IMR-90 (cell line): Measurements from ENCODE around the gene C21orf91. TPM values are rescaled to one million over a fixed set of nuclear protein-coding genes. Genes with fewer than 3 reads are reported as not detected.

Source experiments
- ATAC-seq: fragments of 200-7000 bp; cut with Tn5 transposase; 2 replicates; pipeline ENCODE4 v1.9.1; 2020; ENCODE audit warnings: low read depth, mild to moderate bottlenecking, moderate library complexity
- BruUV-seq: library from RNA; stranded (reverse); fragments of 400-500 nt; replicated peaks from 2 replicates; lab custom pipeline; 2021; lab: Mats Ljungman, UMichigan
- CTCF ChIA-PET: fragments of 300-600 bp; formaldehyde crosslinking; extraction: SDS; loops from one replicate; lab custom pipeline; 2021; ENCODE audit warnings: antibody characterized with exemption; lab: Yijun Ruan, JAX
- POLR2A ChIA-PET: fragments of 300-600 bp; sonication (Branson Sonifier 250); formaldehyde crosslinking; loops from one replicate; lab custom pipeline; 2022; ENCODE audit warnings: antibody characterized with exemption; ENCODE audit not compliant: unreplicated experiment; lab: Charles Lee
- DNase-seq: peaks from one replicate; pipeline ENCODE4 v3.0.0; 2013
- H2AFZ ChIP-seq: replicated peaks from 2 replicates; pipeline ENCODE3; 2013; ENCODE audit warnings: low read length, mild to moderate bottlenecking; ENCODE audit not compliant: poor library complexity
- H2AK5ac ChIP-seq: 2 replicates; pipeline ENCODE4 v1.6.1; 2013; ENCODE audit warnings: low read depth, low read length, inconsistent platforms
- H2AK9ac ChIP-seq: replicated peaks from 2 replicates; pipeline ENCODE3; 2013; ENCODE audit warnings: mild to moderate bottlenecking, low read depth, low read length, moderate library complexity; ENCODE audit not compliant: poor library complexity
- H2BK120ac ChIP-seq: 2 replicates; pipeline ENCODE4 v1.6.1; 2013; ENCODE audit warnings: low read depth, low read length, inconsistent platforms
- H2BK15ac ChIP-seq: 3 replicates; pipeline ENCODE4 v1.6.1; 2013; ENCODE audit warnings: low read depth, low read length, inconsistent platforms
- H2BK20ac ChIP-seq: 2 replicates; pipeline ENCODE4 v1.6.1; 2013; ENCODE audit warnings: low read depth, mild to moderate bottlenecking, inconsistent platforms, low read length, moderate library complexity
- H2BK5ac ChIP-seq: 2 replicates; pipeline ENCODE4 v1.6.1; 2013; ENCODE audit warnings: mild to moderate bottlenecking, low read depth, low read length, inconsistent platforms; ENCODE audit not compliant: poor library complexity, severe bottlenecking
- H3K14ac ChIP-seq: replicated peaks from 2 replicates; pipeline ENCODE4 v1.6.1; 2013; ENCODE audit warnings: low read depth, low read length, inconsistent platforms
- H3K18ac ChIP-seq: 2 replicates; pipeline ENCODE4 v1.6.1; 2013; ENCODE audit warnings: low read depth, low read length, control low read depth
- H3K23ac ChIP-seq: 2 replicates; pipeline ENCODE4 v1.6.1; 2013; ENCODE audit warnings: low read depth, low read length, inconsistent platforms
- H3K27ac ChIP-seq: 2 replicates; pipeline ENCODE4 v1.5.1; 2013; ENCODE audit warnings: mild to moderate bottlenecking, control low read depth, low read length; ENCODE audit not compliant: insufficient read depth
- H3K27me3 ChIP-seq: 2 replicates; pipeline ENCODE4 v1.6.1; 2013; ENCODE audit warnings: low read length; ENCODE audit not compliant: control insufficient read depth, insufficient read depth
- H3K36me3 ChIP-seq: 2 replicates; pipeline ENCODE4 v1.6.1; 2013; ENCODE audit warnings: low read length, mixed read lengths; ENCODE audit not compliant: control insufficient read depth, insufficient read depth
- H3K4ac ChIP-seq: 2 replicates; pipeline ENCODE4 v1.6.1; 2013; ENCODE audit warnings: low read depth, low read length, inconsistent platforms
- H3K4me1 ChIP-seq: 2 replicates; pipeline ENCODE4 v1.6.1; 2013; ENCODE audit warnings: low read length, mixed read lengths; ENCODE audit not compliant: control insufficient read depth, insufficient read depth
- H3K4me2 ChIP-seq: 2 replicates; pipeline ENCODE4 v1.6.1; 2013; ENCODE audit warnings: low read depth, mild to moderate bottlenecking, control low read depth, low read length, moderate library complexity
- H3K4me3 ChIP-seq: 2 replicates; pipeline ENCODE4 v1.5.1; 2013; ENCODE audit warnings: low read depth, mild to moderate bottlenecking, control low read depth, low read length, moderate library complexity; ENCODE audit not compliant: insufficient read depth
- H3K56ac ChIP-seq: 2 replicates; pipeline ENCODE4 v1.6.1; 2013; ENCODE audit warnings: low read length, inconsistent platforms; ENCODE audit not compliant: insufficient read depth; ENCODE audit errors: extremely low read depth
- H3K79me1 ChIP-seq, 2 experiments: 2 replicates each; pipeline ENCODE4 v1.6.1; 2013; ENCODE audit warnings: low read length in 2 of 2, inconsistent platforms in 1 of 2, low read depth in 1 of 2
- H3K9ac ChIP-seq: 2 replicates; pipeline ENCODE4 v1.6.1; 2013; ENCODE audit warnings: low read depth, low read length, control low read depth
- H3K9me1 ChIP-seq: 2 replicates; pipeline ENCODE4 v1.6.1; 2013; ENCODE audit warnings: low read length, inconsistent platforms; ENCODE audit not compliant: insufficient read depth
- H3K9me3 ChIP-seq: 2 replicates; pipeline ENCODE4 v1.6.1; 2013; ENCODE audit warnings: low read length; ENCODE audit not compliant: control insufficient read depth, insufficient read depth
- H4K20me1 ChIP-seq: 2 replicates; pipeline ENCODE4 v1.6.1; 2013; ENCODE audit warnings: low read length, inconsistent platforms; ENCODE audit not compliant: insufficient read depth
- H4K5ac ChIP-seq: 2 replicates; pipeline ENCODE4 v1.6.1; 2013; ENCODE audit warnings: mild to moderate bottlenecking, low read depth, low read length, control low read depth
- H4K8ac ChIP-seq, 2 experiments: 2 replicates each; pipeline ENCODE4 v1.6.1; 2013; ENCODE audit warnings: low read depth in 2 of 2, low read length in 2 of 2, control low read depth in 1 of 2, inconsistent platforms in 1 of 2
- H4K91ac ChIP-seq: 2 replicates; pipeline ENCODE4 v1.6.1; 2013; ENCODE audit warnings: low read depth, low read length, inconsistent platforms; ENCODE audit not compliant: insufficient read depth
- BHLHE40 ChIP-seq: fragments of 150-350 bp; IDR thresholded peaks from 2 replicates; pipeline ENCODE4 v1.6.1; 2016; ENCODE audit warnings: mild to moderate bottlenecking, low read depth, low read length
- FOS ChIP-seq: fragments of 150-350 bp; IDR thresholded peaks from 2 replicates; pipeline ENCODE4 v1.6.1; 2016; ENCODE audit warnings: low read depth, low read length
- MAZ ChIP-seq: IDR thresholded peaks from 2 replicates; pipeline ENCODE4 v1.6.1; 2012; ENCODE audit warnings: low read depth, mild to moderate bottlenecking, low read length, improper control_type of control experiment, moderate library complexity, borderline replicate concordance
- RCOR1 ChIP-seq: IDR thresholded peaks from 2 replicates; pipeline ENCODE4 v1.6.1; 2012; ENCODE audit warnings: mild to moderate bottlenecking, low read length, improper control_type of control experiment; ENCODE audit not compliant: insufficient replicate concordance
- SMC3 ChIP-seq: fragments of 150-350 bp; IDR thresholded peaks from 2 replicates; pipeline ENCODE4 v1.6.1; 2016; ENCODE audit warnings: low read depth, mild to moderate bottlenecking, antibody characterized with exemption, low read length, moderate library complexity
- WGBS, 2 experiments: methylation state at CpG; one replicate each; pipeline versions ENCODE4 v1.1.5 to v1.1.7; 2013; ENCODE audit warnings: missing lambda C conversion rate in 2 of 2; ENCODE audit not compliant: insufficient read length in 1 of 2; ENCODE audit errors: extremely low coverage in 2 of 2; 5-methylcytosine and 5-hydroxymethylcytosine counted together
- dilution Hi-C: fragments of 300-500 bp; cut with HindIII; formaldehyde crosslinking; loops from one replicate; pipeline ENCODE4 v1.14.3; 2018; ENCODE audit warnings: low sequenced_read_pairs; ENCODE audit not compliant: unreplicated experiment
- in situ Hi-C: fragments of 300-500 bp; cut with MboI; formaldehyde crosslinking; loops from 3 replicates; pipeline ENCODE4 v1.14.3; 2019; ENCODE audit warnings: low sequenced_read_pairs, inconsistent platforms, mixed read lengths
- intact Hi-C: fragments of 100-400 bp; cut with micrococcal nuclease; formaldehyde crosslinking; loops from 2 replicates; pipeline ENCODE4 v1.10.0; 2022
- polyA plus RNA-seq, 3 experiments: library from polyadenylated mRNA; depleted of rRNA; stranded (reverse); fragments of >200 nt; gene quantifications; 2 replicates each; pipeline ENCODE4 v1.2.3, GENCODE V29; 2012; ENCODE audit warnings: low replicate concordance in 1 of 3
- total RNA-seq: library from RNA; depleted of rRNA; stranded (reverse); fragments of >200 nt; gene quantifications from 2 replicates; pipeline ENCODE4 v1.2.3, GENCODE V29; 2012
- TF ChIP-seq, protein P1 (sequence below): conservative IDR thresholded peaks from 2 replicates; pipeline ENCODE4 v1.5.1; 2012; ENCODE audit warnings: mild to moderate bottlenecking, low read depth, low read length, improper control_type of control experiment

C21orf91 gene
- total and polyA plus RNA-seq, 2 of the 4 experiments (the other 2 are of a cell fraction), result 3.7 to 9.3 TPM

DNA sequence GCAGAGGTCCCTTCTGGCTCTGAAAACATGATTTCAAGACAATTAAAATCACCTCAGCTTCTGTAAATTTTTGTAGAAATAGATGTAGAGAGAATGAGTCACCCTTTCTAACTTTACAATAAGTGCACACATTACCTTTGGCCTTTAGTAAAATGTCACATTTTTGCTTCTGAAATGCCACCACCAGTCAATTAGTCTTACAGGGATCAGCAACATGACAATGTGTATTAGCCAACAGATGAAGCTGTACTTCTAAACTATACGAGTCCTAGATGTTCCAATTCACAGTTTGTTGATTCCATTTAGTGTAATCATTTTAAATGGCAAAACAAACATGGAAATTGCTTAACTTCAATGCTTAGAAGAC lies 23.1 kb downstream of the C21orf91 start:
- Histone ChIP-seq H3K18ac (no peak overlapping the region), H3K27ac (no peak overlapping the region), H3K4me1 (peaks cover 5% of the 10 kb centered on the region), H3K4me2 (no peak overlapping the region), H4K20me1 (no peaks in the 10 kb centered on the region), H2BK20ac (no peak overlapping the region), H2AK9ac (no peak overlapping the region), H3K56ac (no peak overlapping the region), H3K9me1 (peaks cover 3% of the 10 kb centered on the region; the same call in 1 of the 2 replicates), H3K27me3 (no peaks in the 10 kb centered on the region), H4K5ac (no peak overlapping the region), H4K91ac (no peak overlapping the region), H2AFZ (no peak overlapping the region), H3K14ac (no peak overlapping the region), H2BK5ac (no peak overlapping the region), H3K4me3 (no peak overlapping the region), H2BK120ac (no peak overlapping the region), H3K36me3 (peaks cover 2% of the 10 kb centered on the region), H3K79me1 (peaks cover 4 to 7% of the 10 kb centered on the region in 2 experiments; a peak in 3 of 4 replicates), H3K9me3 (no peaks in the 10 kb centered on the region), H2BK15ac (no peak overlapping the region), H4K8ac (no peak overlapping the region), H2AK5ac (no peak overlapping the region), H3K23ac (no peak overlapping the region), H3K9ac (no peak overlapping the region), H3K4ac (no peak overlapping the region)
- in situ Hi-C loops (no loop called here), dilution Hi-C loops (no loop called here), intact Hi-C loops (no loop called here)
- ChIA-PET CTCF (no interaction called here), POLR2A (no interaction called here)
- BruUV-seq, result no TSS peak
- no peak; the same call in 1 of the 2 replicates for ATAC-seq
- DNase-seq, result no peak
- TF ChIP-seq BHLHE40 (no peak), FOS (no peak), MAZ (no peak), SMC3 (no peak), RCOR1 (no peak)
- TF ChIP-seq, protein P1, sequence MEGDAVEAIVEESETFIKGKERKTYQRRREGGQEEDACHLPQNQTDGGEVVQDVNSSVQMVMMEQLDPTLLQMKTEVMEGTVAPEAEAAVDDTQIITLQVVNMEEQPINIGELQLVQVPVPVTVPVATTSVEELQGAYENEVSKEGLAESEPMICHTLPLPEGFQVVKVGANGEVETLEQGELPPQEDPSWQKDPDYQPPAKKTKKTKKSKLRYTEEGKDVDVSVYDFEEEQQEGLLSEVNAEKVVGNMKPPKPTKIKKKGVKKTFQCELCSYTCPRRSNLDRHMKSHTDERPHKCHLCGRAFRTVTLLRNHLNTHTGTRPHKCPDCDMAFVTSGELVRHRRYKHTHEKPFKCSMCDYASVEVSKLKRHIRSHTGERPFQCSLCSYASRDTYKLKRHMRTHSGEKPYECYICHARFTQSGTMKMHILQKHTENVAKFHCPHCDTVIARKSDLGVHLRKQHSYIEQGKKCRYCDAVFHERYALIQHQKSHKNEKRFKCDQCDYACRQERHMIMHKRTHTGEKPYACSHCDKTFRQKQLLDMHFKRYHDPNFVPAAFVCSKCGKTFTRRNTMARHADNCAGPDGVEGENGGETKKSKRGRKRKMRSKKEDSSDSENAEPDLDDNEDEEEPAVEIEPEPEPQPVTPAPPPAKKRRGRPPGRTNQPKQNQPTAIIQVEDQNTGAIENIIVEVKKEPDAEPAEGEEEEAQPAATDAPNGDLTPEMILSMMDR, result no peak
- no CpG with 5 or more reads among the region's 1 CpG for WGBS, 2 experiments
